Activated T-cell treated with anti-CD3 and anti-CD28 coated beads, Interleukin-2, amount 50 U/mL, for 72 hours (primary cell): ENCODE results near the gene MGLL. TPM values are rescaled to one million over a fixed set of nuclear protein-coding genes. Genes with fewer than 3 reads are reported as not detected.

Source experiments
- ATAC-seq, 2 donors: fragments of 150-1000 bp; cut with Tn5 transposase; replicated peaks in 1 of 2; 2 replicates each; pipeline ENCODE4 v1.10.0; 2021; ENCODE audit warnings: moderate library complexity in 2 of 2, mild to moderate bottlenecking in 1 of 2
- DNase-seq, 2 donors: peaks; one replicate each; pipeline ENCODE4 v3.0.0; 2021 to 2022; ENCODE audit warnings: mixed read lengths in 1 of 2
- H3K27ac Mint-ChIP-seq: one replicate; pipeline ENCODE4 v1.8.0; 2022; ENCODE audit warnings: mild to moderate bottlenecking, moderate library complexity, mixed read lengths
- H3K27me3 Mint-ChIP-seq: one replicate; pipeline ENCODE4 v1.8.0; 2022; ENCODE audit warnings: low read depth, mixed read lengths
- H3K36me3 Mint-ChIP-seq, 2 donors: one replicate each; pipeline ENCODE4 v1.8.0; 2022; ENCODE audit warnings: mixed read lengths in 2 of 2, mild to moderate bottlenecking in 1 of 2; ENCODE audit not compliant: insufficient read depth in 2 of 2
- H3K4me1 Mint-ChIP-seq: one replicate; pipeline ENCODE4 v1.8.0; 2022; ENCODE audit warnings: low read depth, mixed read lengths
- H3K4me3 Mint-ChIP-seq, 2 donors: one replicate each; pipeline ENCODE4 v1.8.0; 2022; ENCODE audit warnings: mild to moderate bottlenecking in 2 of 2, mixed read lengths in 2 of 2, moderate library complexity in 2 of 2
- H3K9me3 Mint-ChIP-seq, 2 donors: one replicate each; pipeline ENCODE4 v1.8.0; 2022; ENCODE audit warnings: mixed read lengths in 2 of 2
- total RNA-seq, 2 donors: library from RNA; stranded (reverse); gene quantifications; one replicate each; pipeline ENCODE4 v1.2.3, GENCODE V29; 2022

Gene MGLL
- total RNA-seq, 2 donors from 2014 or later, result 1.7 to 2.3 TPM

- Mint-ChIP-seq H3K4me3 (peak overlapping the region; percentile 21 to 91), H3K4me1 (peaks cover 31% of the 10 kb centered on the region), H3K27me3 (no peaks in the 10 kb centered on the region), H3K9me3 (no peaks in the 10 kb centered on the region), H3K27ac (no peak overlapping the region), H3K36me3 (peaks cover 2 to 5% of the 10 kb centered on the region in 2 donors)
- DNase-seq (no peak), ATAC-seq (no peak)
These were observed 147.5 kb downstream of the MGLL start for GRCh38 chr3:127674790-127675189.

GRCh38 chr3:127674101-127674721, 148.1 kb downstream of the MGLL start:
- Mint-ChIP-seq H3K27me3 (no peaks in the 10 kb centered on the region), H3K36me3 (peaks cover 2 to 5% of the 10 kb centered on the region in 2 donors), H3K27ac (peak overlapping the region; percentile 71), H3K9me3 (no peaks in the 10 kb centered on the region), H3K4me1 (peaks cover 31% of the 10 kb centered on the region), H3K4me3 (peak overlapping the region; percentile 91)
- DNase-seq, result no peak
- no peak for ATAC-seq

- H3K4me1 Mint-ChIP-seq, result peaks cover 31% of the 10 kb centered on the region
These were observed 148.9 kb downstream of the MGLL start for GRCh38 chr3:127673191-127674100.

GRCh38 chr3:127672429-127673190, 149.7 kb downstream of the MGLL start, which contains the start of gene ABTB1:
Gene ABTB1, plus strand, starts transcription at chr3:127672952. Its CDS starts 74 bp downstream, at chr3:127673026.
- peak within 1 kb of the TSS; percentile 90 for H3K27ac Mint-ChIP-seq
- peaks cover 31% of the 10 kb centered on the region for H3K4me1 Mint-ChIP-seq
- ATAC-seq (peak; percentile 89 to 91), DNase-seq (peak; percentile 91 to 92)
- H3K4me3 Mint-ChIP-seq, result peak within 1 kb of the TSS; percentile 91 to 94
- H3K27me3 Mint-ChIP-seq, result no peaks in the 10 kb centered on the region
- no peaks in the 10 kb centered on the region for H3K9me3 Mint-ChIP-seq
- peaks cover 2 to 5% of the 10 kb centered on the region in 2 donors for H3K36me3 Mint-ChIP-seq

More at GRCh38 chr3:127673191-127674100, 148.9 kb downstream of the MGLL start:
- Mint-ChIP-seq H3K9me3 (no peaks in the 10 kb centered on the region), H3K4me3 (peak overlapping the region; percentile 91), H3K36me3 (peaks cover 2 to 5% of the 10 kb centered on the region in 2 donors), H3K27me3 (no peaks in the 10 kb centered on the region), H3K27ac (peak overlapping the region; percentile 71)
- peak; percentile 69 to 77 for DNase-seq
- peak; percentile 71 to 75 for ATAC-seq

- H3K36me3 Mint-ChIP-seq, result peaks cover 2 to 5% of the 10 kb centered on the region in 2 donors
- no peaks in the 10 kb centered on the region for H3K9me3 Mint-ChIP-seq
- H3K4me3 Mint-ChIP-seq, result peak overlapping the region; percentile 90 to 94
- DNase-seq, result peak; percentile 21 to 40
- H3K27ac Mint-ChIP-seq, result peak overlapping the region; percentile 90
- peaks cover 31% of the 10 kb centered on the region for H3K4me1 Mint-ChIP-seq
- ATAC-seq, result peak; percentile 1 to 8
- no peaks in the 10 kb centered on the region for H3K27me3 Mint-ChIP-seq
These were observed 150.5 kb downstream of the MGLL start for GRCh38 chr3:127671523-127672428.

- DNase-seq, result no peak
- Mint-ChIP-seq H3K9me3 (no peaks in the 10 kb centered on the region), H3K4me3 (peak overlapping the region; percentile 90 to 94), H3K36me3 (peaks cover 2 to 5% of the 10 kb centered on the region in 2 donors), H3K27me3 (no peaks in the 10 kb centered on the region), H3K27ac (no peak overlapping the region), H3K4me1 (peaks cover 27% of the 10 kb centered on the region)
- ATAC-seq, result no peak
These were observed 151.4 kb downstream of the MGLL start for GRCh38 chr3:127670761-127671522.

- peaks cover 25% of the 10 kb centered on the region for H3K4me1 Mint-ChIP-seq
- H3K27me3 Mint-ChIP-seq, result no peaks in the 10 kb centered on the region
- H3K27ac Mint-ChIP-seq, result no peak overlapping the region
- peak overlapping the region in 1 of 2 donors; percentile 9 for H3K4me3 Mint-ChIP-seq
- no peaks in the 10 kb centered on the region for H3K9me3 Mint-ChIP-seq
- ATAC-seq, result no peak
- no peak for DNase-seq
- peaks cover 2 to 5% of the 10 kb centered on the region in 2 donors for H3K36me3 Mint-ChIP-seq
These were observed 152.1 kb downstream of the MGLL start for GRCh38 chr3:127670229-127670559.

- Mint-ChIP-seq H3K27me3 (no peaks in the 10 kb centered on the region), H3K9me3 (no peaks in the 10 kb centered on the region), H3K36me3 (peaks cover 2 to 5% of the 10 kb centered on the region in 2 donors), H3K4me1 (peaks cover 19% of the 10 kb centered on the region), H3K27ac (no peak overlapping the region), H3K4me3 (no peak overlapping the region)
- ATAC-seq (no peak), DNase-seq (no peak)
These were observed 152.6 kb downstream of the MGLL start for GRCh38 chr3:127669541-127670228.

GRCh38 chr3:127668906-127669305, 153.4 kb downstream of the MGLL start:
- Mint-ChIP-seq H3K4me1 (peaks cover 12% of the 10 kb centered on the region), H3K36me3 (peaks cover 2% of the 10 kb centered on the region in 2 donors), H3K27me3 (no peaks in the 10 kb centered on the region), H3K27ac (no peak overlapping the region), H3K4me3 (no peak overlapping the region), H3K9me3 (no peaks in the 10 kb centered on the region)
- DNase-seq (no peak), ATAC-seq (no peak)

- no peaks in the 10 kb centered on the region for H3K27me3 Mint-ChIP-seq
- DNase-seq (no peak), ATAC-seq (no peak)
- H3K4me3 Mint-ChIP-seq, result no peak overlapping the region
- H3K4me1 Mint-ChIP-seq, result peaks cover 6% of the 10 kb centered on the region
- no peak overlapping the region for H3K27ac Mint-ChIP-seq
- H3K9me3 Mint-ChIP-seq, result no peaks in the 10 kb centered on the region
- H3K36me3 Mint-ChIP-seq, result peaks cover 2% of the 10 kb centered on the region in 2 donors
These were observed 155.1 kb downstream of the MGLL start for GRCh38 chr3:127667119-127667681.

GRCh38 chr3:127666676-127667075, 155.6 kb downstream of the MGLL start:
- no peak for DNase-seq
- Mint-ChIP-seq H3K27ac (no peak overlapping the region), H3K4me3 (no peak overlapping the region), H3K27me3 (no peaks in the 10 kb centered on the region), H3K4me1 (peaks cover 4% of the 10 kb centered on the region), H3K9me3 (no peaks in the 10 kb centered on the region), H3K36me3 (no peaks in the 10 kb centered on the region)
- no peak for ATAC-seq
